WI38 (cell line): Measurements from ENCODE around the gene PACC1.

Experiments used
- H3K4me3 ChIP-seq: 2 replicates; pipeline ENCODE4 v1.5.1; 2011; ENCODE audit warnings: low read depth, mild to moderate bottlenecking, control low read depth, low read length
- TF ChIP-seq, protein P1 (sequence below): IDR thresholded peaks from 2 replicates; pipeline ENCODE4 v1.5.1; 2012; ENCODE audit warnings: low read depth, mild to moderate bottlenecking, control low read depth, low read length

PACC1 gene

DNA sequence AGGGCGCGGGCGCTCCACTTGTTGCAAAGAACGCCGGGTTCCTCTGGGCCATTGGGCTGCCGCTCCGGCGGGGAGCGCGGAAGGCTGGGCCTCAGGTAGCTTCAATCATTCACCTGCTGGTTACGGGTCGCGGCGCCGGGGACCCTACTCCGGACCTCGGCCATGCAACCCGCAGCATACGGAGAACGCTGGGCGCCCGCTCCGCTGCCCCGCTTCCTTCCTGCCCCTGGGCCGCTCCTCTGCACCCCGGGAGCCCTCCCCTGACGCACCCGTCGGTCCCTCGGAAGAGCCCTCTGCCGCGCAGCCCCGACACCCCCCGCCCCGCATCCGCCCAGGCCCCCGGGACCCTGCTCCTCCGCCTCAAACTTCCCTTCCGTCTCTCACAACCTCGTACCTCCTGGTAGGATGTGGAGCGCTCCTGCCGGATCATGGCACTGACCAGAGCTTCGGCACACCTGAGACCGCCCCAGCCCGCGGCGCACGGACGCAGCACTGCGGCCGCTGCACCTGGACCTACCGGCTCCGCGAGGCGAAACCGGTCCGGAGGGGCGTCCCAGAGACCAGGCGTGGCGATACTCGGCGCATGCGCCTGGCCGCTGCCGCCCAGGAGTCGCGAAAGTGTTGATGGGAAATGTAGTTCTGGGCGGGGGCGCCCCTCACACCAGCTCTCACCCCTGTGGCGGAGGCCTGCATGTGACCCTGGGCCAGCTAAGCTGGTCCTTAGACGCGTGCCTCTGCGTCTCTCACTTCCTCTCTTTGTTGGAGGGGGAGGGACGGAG lies at the start of gene PACC1:
TSS of gene PACC1 (minus strand) at position 559 of the 779 bp plus-strand sequence. CDS start at position 430, 129 bp downstream.
- TF ChIP-seq, protein P1, sequence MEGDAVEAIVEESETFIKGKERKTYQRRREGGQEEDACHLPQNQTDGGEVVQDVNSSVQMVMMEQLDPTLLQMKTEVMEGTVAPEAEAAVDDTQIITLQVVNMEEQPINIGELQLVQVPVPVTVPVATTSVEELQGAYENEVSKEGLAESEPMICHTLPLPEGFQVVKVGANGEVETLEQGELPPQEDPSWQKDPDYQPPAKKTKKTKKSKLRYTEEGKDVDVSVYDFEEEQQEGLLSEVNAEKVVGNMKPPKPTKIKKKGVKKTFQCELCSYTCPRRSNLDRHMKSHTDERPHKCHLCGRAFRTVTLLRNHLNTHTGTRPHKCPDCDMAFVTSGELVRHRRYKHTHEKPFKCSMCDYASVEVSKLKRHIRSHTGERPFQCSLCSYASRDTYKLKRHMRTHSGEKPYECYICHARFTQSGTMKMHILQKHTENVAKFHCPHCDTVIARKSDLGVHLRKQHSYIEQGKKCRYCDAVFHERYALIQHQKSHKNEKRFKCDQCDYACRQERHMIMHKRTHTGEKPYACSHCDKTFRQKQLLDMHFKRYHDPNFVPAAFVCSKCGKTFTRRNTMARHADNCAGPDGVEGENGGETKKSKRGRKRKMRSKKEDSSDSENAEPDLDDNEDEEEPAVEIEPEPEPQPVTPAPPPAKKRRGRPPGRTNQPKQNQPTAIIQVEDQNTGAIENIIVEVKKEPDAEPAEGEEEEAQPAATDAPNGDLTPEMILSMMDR = no peak
- H3K4me3 ChIP-seq = peak within 1 kb of the TSS; percentile 86

DNA sequence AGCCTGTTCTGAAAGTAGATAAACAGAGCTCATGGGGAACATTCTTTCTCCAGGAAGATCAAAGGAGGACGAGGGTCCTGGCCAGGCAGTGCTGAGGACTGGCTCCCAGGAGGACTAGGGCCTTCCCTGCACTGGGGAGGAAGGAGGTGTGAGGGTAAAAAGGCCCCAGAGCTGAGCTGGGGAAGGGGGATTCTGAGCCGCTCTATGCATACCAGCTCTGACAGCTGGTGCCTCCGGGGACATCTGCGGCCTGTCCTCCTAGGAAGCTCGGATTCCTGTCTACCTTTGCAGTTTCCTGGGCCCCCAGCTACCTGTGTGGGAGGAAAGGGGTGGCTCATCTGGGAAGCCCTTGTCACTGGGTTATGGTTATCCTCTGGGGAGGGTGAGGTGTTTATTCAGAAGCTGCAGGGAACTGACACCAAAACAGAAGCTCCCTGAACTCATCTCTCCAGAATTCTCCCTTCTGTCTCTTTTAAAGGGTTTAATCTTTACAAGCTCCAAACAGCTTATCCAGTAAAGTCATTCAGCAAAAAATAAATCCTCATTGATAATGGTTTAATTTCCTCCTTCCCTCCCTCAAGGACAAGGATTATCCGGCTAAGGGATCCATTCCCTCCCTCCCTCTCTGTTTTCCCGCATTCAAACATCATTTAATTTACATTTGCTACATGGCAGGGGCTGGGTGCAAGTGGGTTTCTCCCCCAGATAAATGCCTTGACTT lies 49.0 kb upstream of the PACC1 start:
- H3K4me3 ChIP-seq = no peak overlapping the region
- TF ChIP-seq, protein P1 = no peak

DNA sequence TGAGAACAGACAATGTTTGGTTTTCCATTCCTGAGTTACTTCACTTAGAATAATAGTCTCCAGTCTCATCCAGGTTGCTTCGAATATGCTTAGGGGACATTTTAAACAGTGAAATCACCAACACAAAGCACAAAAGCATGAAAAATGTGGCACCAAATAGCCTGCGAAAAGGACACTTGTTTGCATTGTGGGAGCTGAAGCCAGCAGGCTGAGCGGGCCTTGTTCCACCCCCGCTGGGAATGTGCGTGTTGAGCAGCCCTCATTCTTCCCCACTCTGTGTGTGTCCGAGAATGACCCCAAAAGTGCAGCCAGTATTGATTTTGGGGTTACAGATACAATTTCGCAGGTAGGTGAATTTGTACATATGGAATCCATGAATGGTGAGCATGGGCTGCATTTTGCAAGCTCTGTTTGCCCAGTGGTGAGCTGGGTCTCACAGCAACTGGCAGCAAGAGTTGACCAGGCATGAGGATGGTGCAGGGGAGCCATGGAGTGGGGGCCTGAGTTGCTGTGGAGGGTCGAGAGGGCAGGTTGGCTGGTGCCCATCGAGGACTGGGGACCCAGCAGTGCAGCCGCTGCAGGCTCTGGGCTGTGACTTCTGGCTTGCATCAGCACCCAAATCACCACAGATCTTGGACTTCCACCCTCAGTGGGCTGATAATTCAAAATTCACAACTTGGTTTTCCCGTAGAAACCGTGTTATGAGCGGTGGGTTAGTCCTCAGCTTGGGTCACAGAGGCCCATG lies 47.4 kb upstream of the PACC1 start:
- no peak overlapping the region for H3K4me3 ChIP-seq
- TF ChIP-seq, protein P1 = no peak

DNA sequence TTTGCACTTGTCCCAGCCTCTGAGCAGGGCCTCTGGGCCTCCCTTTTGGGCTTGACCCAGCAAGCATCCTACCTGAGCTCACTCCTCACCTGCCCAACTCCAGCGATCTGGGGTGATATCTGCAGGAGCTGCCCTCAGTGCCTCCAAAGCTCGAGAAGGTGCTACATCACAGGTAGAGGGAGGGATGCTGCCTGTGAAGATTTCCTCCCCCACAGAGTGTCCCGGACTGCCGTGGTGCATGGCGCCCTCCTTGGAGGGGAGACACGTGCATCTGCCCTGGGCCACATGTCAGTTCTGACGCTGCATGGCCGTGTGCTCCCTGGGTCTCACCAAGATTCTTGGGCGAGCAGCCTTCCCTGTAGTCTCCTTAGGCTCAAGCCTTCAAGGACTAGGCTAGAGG lies 45.7 kb upstream of the PACC1 start:
- TF ChIP-seq, protein P1 = no peak

DNA sequence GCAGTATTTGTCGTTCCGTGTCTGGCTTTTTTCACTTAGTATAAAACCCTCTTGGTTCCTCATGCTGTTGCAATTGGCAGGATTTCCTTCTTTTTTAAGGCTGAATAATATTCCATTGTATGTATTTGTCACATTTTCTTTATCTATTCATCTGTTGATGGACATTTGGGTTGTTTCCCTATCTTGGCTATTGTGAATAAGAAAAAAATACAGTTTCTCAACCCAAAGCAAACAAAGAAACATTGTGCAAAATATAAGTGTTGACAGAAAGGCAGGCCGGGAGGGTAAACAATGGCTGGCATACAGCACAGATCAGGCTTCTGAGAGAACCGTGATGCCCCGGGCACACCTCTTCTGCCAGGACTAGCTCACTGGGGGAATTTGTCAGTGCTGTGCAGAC lies 45.0 kb upstream of the PACC1 start:
- H3K4me3 ChIP-seq = no peak overlapping the region
- TF ChIP-seq, protein P1 = no peak

More for the DNA sequence above, 45.7 kb upstream of the PACC1 start:
- no peak overlapping the region for H3K4me3 ChIP-seq

DNA sequence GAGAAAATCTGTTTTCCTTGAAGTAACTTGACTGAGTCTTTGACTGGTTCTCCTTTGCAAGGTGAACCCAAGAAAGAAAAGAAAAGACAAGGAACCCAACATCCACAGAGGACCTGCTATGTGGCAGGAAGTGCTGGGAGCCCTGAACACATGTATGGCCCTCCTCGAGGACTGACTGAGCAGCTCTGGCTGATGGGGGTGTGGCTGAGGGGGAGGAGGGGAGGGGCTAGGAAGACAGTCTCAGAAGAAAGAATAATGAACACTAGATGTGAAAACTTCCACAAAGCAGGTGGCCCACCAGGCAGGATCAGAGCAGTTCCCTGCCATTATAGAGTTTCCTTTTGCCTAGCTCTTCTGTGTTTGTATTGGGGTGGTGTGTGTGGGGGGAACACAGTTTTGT lies 44.1 kb upstream of the PACC1 start:
- no peak overlapping the region for H3K4me3 ChIP-seq
- TF ChIP-seq, protein P1 = no peak
